Endometrium (tissue), 2 donors: ENCODE results near the gene UQCRHL.

ENCODE experiments used
- FAIRE-seq: peaks from 2 replicates; lab custom pipeline; 2012; peaks lifted over from hg19 to GRCh38; lab: Jason Lieb, UNC
- donor health status: control.
- donor health status: control.

UQCRHL gene

DNA sequence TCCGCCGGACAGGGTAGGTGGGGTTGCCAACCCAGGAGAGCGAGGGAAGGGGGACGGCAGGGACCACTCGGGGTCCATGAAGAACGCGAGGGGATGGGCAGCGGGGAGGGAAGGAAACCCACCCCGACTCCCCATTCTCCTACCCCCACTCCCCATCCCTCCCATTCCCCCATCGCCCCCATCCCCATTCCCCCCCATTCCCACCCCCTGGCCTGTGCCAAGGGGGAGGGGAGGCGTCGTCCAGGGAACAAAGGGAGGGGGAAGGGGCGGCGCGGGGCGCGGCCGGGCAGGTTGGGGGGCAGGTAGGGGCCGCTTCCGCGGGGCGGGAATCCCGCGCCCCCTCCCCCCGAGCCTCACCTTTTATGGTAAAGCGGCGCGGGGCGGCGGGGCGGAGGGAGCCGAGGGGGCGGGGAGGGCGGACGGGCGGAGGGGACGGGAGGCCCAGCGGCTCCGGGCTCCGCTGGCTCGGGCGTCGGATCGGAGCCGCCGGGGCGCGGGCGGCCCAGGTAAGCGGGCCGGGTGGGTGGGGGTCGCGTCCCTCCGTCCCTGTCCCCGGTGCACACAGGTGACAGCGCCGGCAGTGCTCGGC lies 49.0 kb downstream of the UQCRHL start, which contains the start of gene FBLIM1:
FBLIM1 (plus strand) TSS at position 453 of the 589 bp plus-strand sequence. CDS start 6,189 bp downstream, outside the sequence.
- no peak for FAIRE-seq

DNA sequence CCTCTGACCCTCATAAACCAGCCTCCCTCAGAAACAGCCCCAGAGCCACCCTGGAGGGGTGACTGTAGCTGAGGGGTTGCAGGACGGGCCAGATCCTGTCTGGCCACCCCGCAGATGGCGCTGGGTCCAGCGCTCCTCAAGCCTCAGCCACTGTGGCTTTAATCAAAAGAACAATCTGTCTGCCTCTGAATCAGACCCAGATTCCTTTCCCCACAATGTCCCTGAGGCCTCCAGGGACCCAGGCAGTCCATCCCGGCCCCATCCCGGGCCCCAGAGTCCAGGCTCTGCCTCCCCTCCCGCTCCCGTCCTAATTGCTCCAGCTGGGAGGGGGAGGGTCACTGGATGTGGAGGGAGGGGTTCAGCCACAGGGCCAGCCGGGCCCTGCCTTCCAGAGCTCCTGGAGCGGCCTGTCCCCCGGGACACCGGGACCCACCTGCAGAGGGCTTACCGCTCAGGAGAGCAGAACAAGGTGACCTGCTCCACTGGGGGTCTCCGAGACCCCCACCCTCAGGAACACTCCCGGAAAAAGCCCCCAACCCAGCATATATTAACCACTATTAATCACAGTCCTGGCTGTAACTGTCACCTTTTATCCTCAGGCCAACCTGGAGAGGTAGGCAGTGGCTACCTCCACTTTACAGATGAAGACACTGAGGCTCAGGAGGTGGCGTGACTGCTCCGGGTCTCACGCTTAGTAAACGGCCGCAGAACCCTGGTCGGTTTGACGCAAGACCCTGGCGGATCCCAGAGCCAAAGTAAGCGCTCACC lies 49.7 kb downstream of the UQCRHL start:
- no peak for FAIRE-seq
